ENCODE results near the gene USP15.
A peak's percentile ranks its signal among the peaks of the same experiment; 100 is the strongest.
"Not testable (repeated sequence)": the region's sequence is repeated elsewhere in the genome, so short reads cannot be mapped to it uniquely, and the experiment has no call there.

The USP15 gene

GRCh38 chr12:62401631-62402030 is 141.4 kb downstream of the USP15 start:
- Mint-ChIP-seq H3K27ac (no peak overlapping the region), H3K36me3 (peaks cover 35% of the 10 kb centered on the region), H3K27me3 (no peaks in the 10 kb centered on the region), H3K4me3 (no peak overlapping the region), H3K9me3 (no peaks in the 10 kb centered on the region), H3K4me1 (peaks cover 7% of the 10 kb centered on the region)
- no peak for DNase-seq (ENCODE audit: low spot score in 2 of 2)
- ATAC-seq (ENCODE audit: low read depth) = no peak

- no peak for DNase-seq (ENCODE audit: low spot score in 2 of 2)
- Mint-ChIP-seq H3K9me3 (no peaks in the 10 kb centered on the region), H3K4me3 (no peak overlapping the region), H3K27me3 (no peaks in the 10 kb centered on the region), H3K36me3 (peaks cover 35% of the 10 kb centered on the region), H3K4me1 (peaks cover 7% of the 10 kb centered on the region), H3K27ac (no peak overlapping the region)
- no peak for ATAC-seq (ENCODE audit: low read depth)
These were observed 142.8 kb downstream of the USP15 start for GRCh38 chr12:62403031-62403430.

DNA sequence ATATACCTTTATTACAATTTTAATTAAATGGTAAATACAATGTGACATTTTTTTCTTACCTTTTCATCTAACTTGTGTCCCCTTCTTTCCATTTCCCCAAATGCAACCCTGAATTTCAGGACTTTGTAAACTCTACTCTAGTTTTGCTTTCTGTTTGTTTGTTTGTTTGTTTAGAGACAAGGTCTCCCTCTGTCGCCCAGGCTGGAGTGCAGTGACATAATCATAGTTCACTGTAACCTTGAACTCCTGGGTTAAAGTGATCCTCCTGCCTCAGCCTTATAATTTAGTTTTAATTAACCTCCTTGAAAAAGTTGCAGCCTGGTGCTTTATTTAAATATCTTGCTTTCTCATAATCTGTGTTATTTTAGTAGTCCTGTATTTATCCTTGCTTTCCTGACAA is 147.4 kb downstream of the USP15 start:
- H3K36me3 Mint-ChIP-seq = peaks cover 19% of the 10 kb centered on the region
- no peaks in the 10 kb centered on the region for H3K27me3 Mint-ChIP-seq
- H3K4me1 Mint-ChIP-seq = no peaks in the 10 kb centered on the region
- ATAC-seq (ENCODE audit: low read depth) = no peak
- H3K27ac Mint-ChIP-seq = no peak overlapping the region
- no peak overlapping the region for H3K4me3 Mint-ChIP-seq
- no peaks in the 10 kb centered on the region for H3K9me3 Mint-ChIP-seq
- DNase-seq (ENCODE audit: low spot score in 2 of 2) = no peak

DNA sequence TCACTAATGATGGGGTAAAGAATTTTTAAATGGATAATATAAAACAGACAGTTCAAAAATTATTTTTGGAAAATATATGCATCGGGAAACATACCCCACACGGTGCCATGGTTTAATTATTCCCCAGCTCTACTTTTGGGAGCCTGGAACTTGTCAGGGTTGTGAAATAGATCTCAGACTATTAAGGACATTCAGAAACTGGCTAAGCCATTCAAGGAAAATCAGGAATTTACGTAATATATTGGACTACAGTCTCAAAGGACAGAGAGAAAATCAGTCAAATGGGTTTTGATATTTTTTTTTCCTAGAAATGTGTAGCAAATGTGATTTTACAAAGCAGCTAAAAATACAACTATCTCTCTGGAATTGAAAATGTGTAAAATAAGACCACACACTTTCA is 148.9 kb downstream of the USP15 start:
- H3K9me3 Mint-ChIP-seq = no peaks in the 10 kb centered on the region
- peaks cover 2% of the 10 kb centered on the region for H3K4me1 Mint-ChIP-seq
- ATAC-seq (ENCODE audit: low read depth) (no peak), DNase-seq (ENCODE audit: low spot score in 2 of 2) (no peak)
- H3K27me3 Mint-ChIP-seq = no peaks in the 10 kb centered on the region
- H3K4me3 Mint-ChIP-seq = no peak overlapping the region
- H3K27ac Mint-ChIP-seq = no peak overlapping the region
- peaks cover 7% of the 10 kb centered on the region for H3K36me3 Mint-ChIP-seq

DNA sequence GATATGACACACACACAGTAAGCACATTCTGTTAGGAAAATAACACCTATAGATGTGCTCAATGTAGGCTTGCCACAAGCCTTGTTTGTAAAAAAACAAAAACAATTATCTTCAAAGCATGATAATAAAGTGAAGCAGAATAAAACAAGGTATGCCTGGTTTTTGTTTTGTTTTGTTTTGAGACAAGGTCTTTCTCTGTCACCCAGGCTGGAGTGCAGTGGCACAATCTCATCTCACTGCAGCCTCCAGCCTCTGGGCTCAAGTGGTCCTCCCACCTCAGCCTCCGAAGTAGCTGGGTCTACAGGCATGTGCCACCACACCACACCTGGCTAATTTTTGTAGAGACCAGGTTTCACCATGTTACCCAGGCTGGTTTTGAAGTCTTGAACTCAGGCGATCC is 154.0 kb downstream of the USP15 start:
- H3K27me3 Mint-ChIP-seq = peaks cover 2% of the 10 kb centered on the region
- DNase-seq (ENCODE audit: low spot score in 2 of 2) = no peak
- no peaks in the 10 kb centered on the region for H3K36me3 Mint-ChIP-seq
- H3K27ac Mint-ChIP-seq = no peak overlapping the region
- H3K4me1 Mint-ChIP-seq = peaks cover 2% of the 10 kb centered on the region
- ATAC-seq (ENCODE audit: low read depth) = no peak
- no peak overlapping the region for H3K4me3 Mint-ChIP-seq
- H3K9me3 Mint-ChIP-seq = peaks cover 4% of the 10 kb centered on the region

- H3K9me3 Mint-ChIP-seq = peaks cover 15% of the 10 kb centered on the region
- H3K4me3 Mint-ChIP-seq = no peak overlapping the region
- H3K4me1 Mint-ChIP-seq = no peaks in the 10 kb centered on the region
- H3K27me3 Mint-ChIP-seq = peaks cover 3% of the 10 kb centered on the region
- no peak overlapping the region for H3K27ac Mint-ChIP-seq
- peaks cover 3% of the 10 kb centered on the region for H3K36me3 Mint-ChIP-seq
- no peak for DNase-seq (ENCODE audit: low spot score in 2 of 2)
- ATAC-seq (ENCODE audit: low read depth) = no peak
These were observed 165.9 kb downstream of the USP15 start for GRCh38 chr12:62426089-62426488.

DNA sequence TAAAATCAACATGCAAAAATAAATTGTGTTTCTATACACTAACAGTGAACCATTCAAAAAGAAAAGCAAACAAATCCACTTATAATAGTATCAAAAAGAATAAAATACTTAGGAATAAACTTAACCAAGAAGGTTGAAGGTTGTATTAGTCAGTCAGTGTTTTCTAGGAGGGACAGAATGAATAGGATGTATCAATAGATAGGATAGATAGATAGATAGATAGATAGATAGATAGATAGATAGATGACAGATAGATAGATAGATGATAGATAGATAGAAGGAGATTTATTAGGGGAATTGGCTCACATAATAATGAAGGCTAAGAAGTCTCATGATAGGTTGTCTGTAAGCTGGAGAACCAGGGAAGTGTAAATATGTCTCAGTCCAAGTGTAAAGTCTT is 169.3 kb downstream of the USP15 start:
- Mint-ChIP-seq H3K4me1 (peaks cover under 1% of the 10 kb centered on the region), H3K27ac (no peak overlapping the region), H3K9me3 (peaks cover 10% of the 10 kb centered on the region), H3K36me3 (no peaks in the 10 kb centered on the region), H3K4me3 (no peak overlapping the region), H3K27me3 (peaks cover 3% of the 10 kb centered on the region)
- ATAC-seq (ENCODE audit: low read depth) (no peak), DNase-seq (ENCODE audit: low spot score in 2 of 2) (no peak)

DNA sequence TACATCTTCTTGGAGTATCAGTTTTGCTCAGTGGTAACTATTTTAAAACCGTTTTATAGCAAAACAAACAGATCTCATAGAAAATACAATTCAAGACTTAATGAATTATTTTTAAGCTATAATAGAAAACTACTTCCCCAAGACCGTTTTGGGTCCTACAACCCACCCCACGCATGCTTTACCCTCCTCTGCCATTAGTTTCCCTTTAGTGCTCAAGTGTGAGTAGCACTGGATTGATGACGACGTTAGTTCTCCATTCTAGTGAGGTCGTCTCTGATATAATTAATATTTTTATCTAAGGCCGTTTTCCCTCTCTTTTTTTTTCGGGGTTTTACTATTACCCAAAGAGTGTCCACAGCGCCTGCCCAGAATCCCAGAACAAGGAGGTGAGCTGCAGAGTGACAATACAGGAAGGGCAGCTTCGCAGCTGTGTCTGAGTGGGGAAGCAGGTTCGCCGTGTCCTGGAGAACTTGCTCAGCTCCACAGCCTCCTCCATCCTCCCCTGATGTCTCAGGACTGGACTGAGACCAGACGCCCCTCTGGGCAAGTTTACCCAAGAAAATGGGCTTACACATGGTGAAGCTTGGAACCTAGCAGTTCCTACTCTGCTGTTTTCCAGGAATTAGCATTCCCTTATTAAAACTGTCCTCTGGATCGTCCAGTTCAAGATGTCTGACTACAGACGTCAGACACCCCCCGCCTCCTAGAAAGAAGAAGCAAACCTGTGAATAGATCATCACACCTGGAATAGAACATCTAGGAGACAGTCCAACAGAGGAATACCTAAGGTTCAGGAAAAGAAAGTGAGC is 174.5 kb downstream of the USP15 start:
- Mint-ChIP-seq H3K4me1 (peaks cover 16% of the 10 kb centered on the region), H3K27ac (no peak overlapping the region), H3K36me3 (no peaks in the 10 kb centered on the region), H3K27me3 (peaks cover 7% of the 10 kb centered on the region), H3K4me3 (peak overlapping the region; percentile 85), H3K9me3 (no peaks in the 10 kb centered on the region)
- DNase-seq (ENCODE audit: low spot score in 2 of 2) (no peak), ATAC-seq (ENCODE audit: low read depth) (peak; percentile 55)

DNA sequence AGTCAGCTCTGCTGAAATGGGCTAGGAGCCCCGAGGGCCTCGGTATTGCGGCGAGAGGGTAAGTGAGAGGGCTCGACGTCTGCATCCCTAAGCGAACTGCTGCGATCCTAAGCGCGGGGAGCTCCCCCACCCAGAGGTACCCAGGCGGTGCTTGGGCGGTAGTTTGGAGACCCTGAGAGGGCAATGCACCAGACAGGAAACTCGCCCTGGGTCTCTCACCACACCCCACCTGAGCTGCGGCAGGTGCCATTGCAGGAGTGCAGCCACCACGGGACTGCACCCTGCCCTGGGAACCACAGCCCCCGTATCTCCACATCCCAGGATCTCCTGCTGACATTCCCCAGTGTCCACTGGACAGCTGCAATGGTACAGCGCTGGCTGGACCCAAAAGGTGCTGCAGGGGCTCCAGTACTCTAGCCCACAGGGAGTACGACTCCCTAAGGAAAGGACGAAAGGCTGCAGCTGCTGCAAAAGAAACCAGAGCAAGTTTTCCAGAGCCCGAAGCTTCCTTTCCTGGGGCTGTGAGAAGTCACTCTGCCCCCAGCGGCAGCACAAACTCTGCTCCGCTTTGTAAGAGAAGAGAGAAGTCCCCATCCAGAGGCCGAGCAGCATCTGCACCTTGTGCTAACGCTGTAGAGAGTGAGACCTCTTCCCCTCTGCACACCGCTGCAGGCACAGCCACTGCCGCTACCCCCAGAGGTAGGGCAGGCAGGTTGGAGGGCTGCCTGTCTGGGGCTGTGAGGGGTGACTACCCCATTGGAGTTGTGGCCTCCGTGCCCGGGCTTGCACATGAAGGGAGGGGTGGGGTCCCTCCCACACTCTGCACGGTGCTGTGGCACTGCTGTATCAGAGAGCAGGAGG is 175.3 kb downstream of the USP15 start:
- Mint-ChIP-seq H3K4me1 (peaks cover 16% of the 10 kb centered on the region), H3K4me3 (peak overlapping the region; percentile 85), H3K36me3 (no peaks in the 10 kb centered on the region), H3K27ac (no peak overlapping the region), H3K27me3 (peaks cover 6% of the 10 kb centered on the region), H3K9me3 (no peaks in the 10 kb centered on the region)
- peak; percentile 15 to 25 for DNase-seq (ENCODE audit: low spot score in 2 of 2)
- peak; percentile 80 for ATAC-seq (ENCODE audit: low read depth)

DNA sequence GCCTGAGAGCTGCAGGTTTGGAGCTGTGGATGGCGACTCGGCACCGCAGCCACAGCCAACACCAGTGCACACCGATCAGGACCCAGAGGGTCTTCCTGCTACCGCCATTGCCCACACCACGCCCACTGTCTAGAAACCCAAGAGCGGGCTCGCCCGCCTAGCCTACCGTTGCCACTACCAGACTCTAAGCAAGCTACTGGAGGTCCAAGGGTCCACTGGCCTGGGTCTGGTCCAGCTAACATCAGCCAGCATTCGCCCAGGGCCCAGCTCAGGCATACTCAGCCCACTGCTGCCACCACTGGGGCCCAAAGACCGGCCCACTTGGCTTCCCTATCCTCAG is 175.9 kb downstream of the USP15 start:
- Mint-ChIP-seq H3K4me3 (peak overlapping the region; percentile 85), H3K36me3 (no peaks in the 10 kb centered on the region), H3K4me1 (peaks cover 16% of the 10 kb centered on the region), H3K27ac (no peak overlapping the region), H3K27me3 (peaks cover 6% of the 10 kb centered on the region), H3K9me3 (peaks cover 2% of the 10 kb centered on the region)
- DNase-seq (ENCODE audit: low spot score in 2 of 2) (no peak), ATAC-seq (ENCODE audit: low read depth) (no peak)

GRCh38 chr12:62438098-62438692 is 178.0 kb downstream of the USP15 start:
- Mint-ChIP-seq H3K4me1 (peaks cover 16% of the 10 kb centered on the region), H3K27me3 (peaks cover 6% of the 10 kb centered on the region), H3K36me3 (peaks cover 1% of the 10 kb centered on the region), H3K4me3 (no peak overlapping the region), H3K9me3 (peaks cover 14% of the 10 kb centered on the region), H3K27ac (no peak overlapping the region)
- no peak for ATAC-seq (ENCODE audit: low read depth)
- peak; percentile 28 to 48 for DNase-seq (ENCODE audit: low spot score in 2 of 2)

- Mint-ChIP-seq H3K4me1 (no peaks in the 10 kb centered on the region), H3K36me3 (peaks cover 5% of the 10 kb centered on the region), H3K27me3 (no peaks in the 10 kb centered on the region), H3K27ac (no peak overlapping the region), H3K4me3 (no peak overlapping the region), H3K9me3 (peaks cover 16% of the 10 kb centered on the region)
- ATAC-seq (ENCODE audit: low read depth) (no peak), DNase-seq (ENCODE audit: low spot score in 2 of 2) (no peak)
These were observed 186.7 kb downstream of the USP15 start for GRCh38 chr12:62446754-62447452.

DNA sequence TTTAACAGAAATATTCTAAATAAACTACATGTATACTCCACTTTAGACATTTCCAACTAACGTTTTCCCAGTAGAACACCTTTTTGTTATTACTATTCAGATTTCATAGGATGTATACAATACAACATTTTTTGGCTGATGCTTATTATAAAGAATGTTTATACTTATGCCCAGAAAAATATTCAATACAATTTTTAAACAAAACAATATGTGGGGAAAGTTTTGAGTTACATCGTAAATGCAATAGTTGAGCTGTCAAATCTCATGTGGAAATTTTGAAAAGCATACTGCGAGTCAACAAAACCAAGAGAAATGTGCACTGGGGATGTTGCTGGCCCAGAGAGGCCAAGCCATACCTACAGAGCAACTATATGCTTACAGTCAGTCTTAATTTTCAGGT is 188.2 kb downstream of the USP15 start:
- DNase-seq (ENCODE audit: low spot score in 2 of 2) (no peak), ATAC-seq (ENCODE audit: low read depth) (no peak)
- Mint-ChIP-seq H3K27ac (no peak overlapping the region), H3K4me1 (no peaks in the 10 kb centered on the region), H3K9me3 (peaks cover 9% of the 10 kb centered on the region), H3K4me3 (no peak overlapping the region), H3K36me3 (peaks cover 5% of the 10 kb centered on the region), H3K27me3 (peaks cover 3% of the 10 kb centered on the region)

GRCh38 chr12:62455429-62455828 is 195.2 kb downstream of the USP15 start:
- peaks cover 11% of the 10 kb centered on the region for H3K27me3 Mint-ChIP-seq
- H3K4me3 Mint-ChIP-seq; H3K27ac Mint-ChIP-seq; DNase-seq (ENCODE audit: low spot score in 2 of 2); H3K4me1 Mint-ChIP-seq; H3K36me3 Mint-ChIP-seq; H3K9me3 Mint-ChIP-seq; ATAC-seq (ENCODE audit: low read depth): not testable (repeated sequence)

All from memory B cell (primary cell).